ENCODE results near the gene PCDHA3.
"Not testable (repeated sequence)": the region's sequence is repeated elsewhere in the genome, so short reads cannot be mapped to it uniquely, and the experiment has no call there.

Gene PCDHA3

DNA sequence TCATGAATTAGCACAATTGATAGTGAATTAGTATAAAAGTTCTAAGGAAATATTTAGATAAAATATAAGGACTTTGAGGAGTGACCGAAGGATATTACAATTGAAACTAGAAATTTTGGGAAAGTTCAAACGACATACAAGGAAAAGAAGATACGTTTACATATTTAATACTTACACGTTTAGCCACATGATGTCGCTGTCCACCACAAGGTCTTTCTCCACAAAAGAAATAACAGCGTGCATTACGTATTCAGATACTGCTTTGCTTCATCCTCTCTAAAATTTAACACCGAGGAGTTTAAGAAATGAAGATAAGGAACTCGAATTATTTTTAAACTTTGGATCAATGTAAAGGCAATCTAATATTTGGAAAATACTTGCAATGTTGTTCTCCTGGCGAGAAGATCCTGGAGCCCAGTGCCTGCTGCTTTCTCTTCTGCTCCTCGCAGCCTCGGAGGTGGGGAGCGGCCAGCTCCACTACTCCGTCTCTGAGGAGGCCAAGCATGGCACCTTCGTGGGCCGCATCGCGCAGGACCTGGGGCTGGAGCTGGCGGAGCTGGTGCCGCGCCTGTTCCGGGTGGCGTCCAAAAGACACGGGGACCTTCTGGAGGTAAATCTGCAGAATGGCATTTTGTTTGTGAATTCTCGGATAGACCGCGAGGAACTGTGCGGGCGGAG, at the start of gene PCDHA3:
PCDHA3 (plus strand) TSS at position 242 of the 678 bp plus-strand sequence.
- DNase-seq: no peak

DNA sequence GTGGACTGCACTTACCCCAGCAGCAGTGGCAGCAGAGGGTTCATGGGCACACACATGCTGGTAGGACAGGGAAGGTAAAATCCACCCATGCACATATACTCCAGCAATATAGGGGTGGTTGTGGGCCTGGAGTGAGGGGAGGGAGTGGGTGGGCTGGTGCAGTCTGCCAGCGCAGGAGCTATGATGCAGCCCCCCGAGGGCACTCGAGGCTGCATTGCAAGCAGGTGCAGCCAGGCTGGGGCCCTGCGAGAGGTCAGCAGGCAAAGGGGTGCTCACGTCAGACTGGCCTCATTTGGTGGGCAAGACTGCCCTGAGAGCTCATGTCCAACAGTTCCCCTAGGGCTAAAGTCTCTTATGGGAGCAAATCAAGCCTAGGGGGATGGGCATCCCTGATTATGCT, 47.3 kb upstream of the PCDHA3 start:
- DNase-seq: no peak

DNA sequence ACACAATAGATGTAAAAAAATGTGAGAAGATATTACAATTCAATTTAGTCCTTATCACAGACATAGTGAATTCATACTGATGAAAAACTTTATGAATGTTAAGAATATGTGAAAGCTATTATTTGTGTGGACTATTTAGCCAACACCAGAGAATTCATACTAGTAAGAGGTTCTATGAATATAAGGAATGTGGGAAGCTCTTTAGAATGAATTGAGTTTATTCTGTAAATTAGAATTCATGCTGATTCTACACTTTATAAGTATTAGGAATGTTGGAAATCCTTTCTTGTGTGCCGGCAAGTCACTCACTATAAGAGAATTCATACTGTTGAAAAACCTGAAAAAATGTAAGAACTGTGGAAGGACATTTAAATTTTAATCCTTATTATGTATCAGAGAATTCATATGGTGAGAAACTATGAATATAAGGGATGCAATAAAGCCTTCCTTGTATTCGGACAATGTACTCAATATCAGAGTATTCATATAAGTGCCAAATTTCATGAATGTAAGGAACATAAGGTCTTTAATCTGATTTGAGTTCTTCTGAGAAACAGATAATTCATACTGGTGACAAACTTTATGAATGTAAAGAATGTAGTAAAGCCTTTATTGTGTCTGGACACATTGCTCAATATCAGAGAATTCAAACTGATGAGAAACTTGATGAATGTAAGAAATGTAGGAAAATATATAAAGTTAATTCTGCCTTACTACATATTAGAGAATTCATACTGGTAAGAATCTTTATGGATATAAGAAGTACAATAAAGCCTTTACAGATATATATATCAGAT, 36.5 kb upstream of the PCDHA3 start:
- no peak for DNase-seq

DNA sequence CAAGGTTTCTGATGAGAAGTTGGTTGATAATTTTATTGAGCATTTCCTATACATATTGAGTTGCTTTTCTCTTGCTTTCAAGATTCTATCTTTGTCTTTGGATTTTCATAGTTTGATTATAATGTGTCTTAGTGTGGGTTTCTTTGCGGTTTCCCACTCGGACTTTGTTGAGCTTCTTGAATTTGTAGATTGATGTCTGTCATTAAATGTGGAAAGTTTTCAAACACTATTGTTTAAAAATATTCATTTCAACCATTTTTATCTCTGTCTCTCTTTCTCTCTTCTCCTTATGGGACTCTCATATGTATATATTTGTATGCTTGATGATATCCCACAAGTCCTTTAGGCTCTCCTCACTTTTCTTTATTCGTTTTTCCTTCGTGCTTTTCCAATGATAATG, 33.4 kb upstream of the PCDHA3 start:
- DNase-seq: no peak

DNA sequence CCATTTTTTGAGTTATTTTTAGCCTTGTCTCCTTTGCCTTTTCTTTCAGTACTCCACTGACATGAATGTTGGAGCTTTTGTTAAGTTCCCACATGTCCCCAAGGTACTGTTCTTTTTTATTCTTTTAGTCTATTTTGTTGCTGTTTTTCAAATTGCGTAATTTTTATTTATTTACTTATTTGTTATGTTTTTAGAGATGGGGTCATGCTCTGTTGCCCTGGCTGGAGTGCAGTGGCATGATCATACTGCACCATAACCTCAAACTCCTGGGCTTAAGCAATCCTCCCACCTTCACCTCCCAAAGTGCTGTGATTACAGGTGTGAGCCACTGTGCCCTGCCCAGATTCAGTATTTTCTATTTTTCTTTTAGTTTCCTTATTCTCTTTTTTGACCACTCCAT, 20.3 kb upstream of the PCDHA3 start:
- DNase-seq: no peak

DNA sequence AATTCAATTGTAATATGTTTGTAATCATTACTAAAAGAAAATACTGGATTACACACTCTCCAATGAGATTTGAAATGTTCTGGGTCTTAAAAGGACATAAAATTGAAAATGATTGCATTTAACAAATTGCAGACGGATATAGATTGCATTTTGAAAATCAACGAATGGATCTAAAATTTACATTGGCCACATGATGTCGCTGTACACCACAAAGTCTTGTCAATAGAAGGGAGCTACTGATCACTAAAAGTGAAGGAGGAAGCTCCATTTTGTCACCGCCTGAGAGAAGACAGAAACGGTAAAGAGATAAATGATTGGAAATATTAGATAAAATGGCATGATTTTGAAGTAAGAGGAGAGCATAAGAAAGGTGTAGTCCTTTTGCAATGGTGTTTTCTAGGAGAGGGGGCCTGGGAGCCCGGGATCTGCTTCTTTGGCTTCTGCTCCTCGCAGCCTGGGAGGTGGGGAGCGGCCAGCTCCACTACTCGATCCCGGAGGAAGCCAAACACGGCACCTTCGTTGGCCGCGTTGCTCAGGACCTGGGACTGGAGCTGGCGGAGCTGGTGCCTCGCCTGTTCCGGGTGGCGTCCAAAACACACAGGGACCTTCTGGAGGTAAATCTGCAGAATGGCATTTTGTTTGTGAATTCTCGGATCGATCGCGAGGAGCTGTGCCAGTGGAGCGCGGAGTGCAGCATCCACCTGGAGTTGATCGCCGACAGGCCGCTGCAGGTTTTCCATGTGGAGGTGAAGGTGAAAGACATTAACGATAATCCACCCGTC, 14.8 kb upstream of the PCDHA3 start, which contains the start of gene PCDHA1:
PCDHA1 (plus strand) TSS at position 236 of the 782 bp plus-strand sequence.
- DNase-seq: no peak

DNA sequence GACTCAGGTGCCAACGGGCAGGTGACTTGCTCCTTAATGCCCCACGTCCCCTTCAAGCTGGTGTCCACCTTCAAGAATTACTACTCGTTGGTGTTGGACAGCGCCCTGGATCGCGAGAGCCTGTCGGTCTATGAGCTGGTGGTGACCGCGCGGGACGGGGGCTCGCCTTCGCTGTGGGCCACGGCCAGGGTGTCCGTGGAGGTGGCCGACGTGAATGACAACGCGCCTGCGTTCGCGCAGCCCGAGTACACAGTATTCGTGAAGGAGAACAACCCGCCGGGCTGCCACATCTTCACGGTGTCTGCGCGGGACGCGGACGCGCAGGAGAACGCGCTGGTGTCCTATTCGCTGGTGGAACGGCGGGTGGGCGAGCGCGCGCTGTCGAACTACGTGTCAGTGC, 13.4 kb upstream of the PCDHA3 start:
- not testable (repeated sequence) for DNase-seq

DNA sequence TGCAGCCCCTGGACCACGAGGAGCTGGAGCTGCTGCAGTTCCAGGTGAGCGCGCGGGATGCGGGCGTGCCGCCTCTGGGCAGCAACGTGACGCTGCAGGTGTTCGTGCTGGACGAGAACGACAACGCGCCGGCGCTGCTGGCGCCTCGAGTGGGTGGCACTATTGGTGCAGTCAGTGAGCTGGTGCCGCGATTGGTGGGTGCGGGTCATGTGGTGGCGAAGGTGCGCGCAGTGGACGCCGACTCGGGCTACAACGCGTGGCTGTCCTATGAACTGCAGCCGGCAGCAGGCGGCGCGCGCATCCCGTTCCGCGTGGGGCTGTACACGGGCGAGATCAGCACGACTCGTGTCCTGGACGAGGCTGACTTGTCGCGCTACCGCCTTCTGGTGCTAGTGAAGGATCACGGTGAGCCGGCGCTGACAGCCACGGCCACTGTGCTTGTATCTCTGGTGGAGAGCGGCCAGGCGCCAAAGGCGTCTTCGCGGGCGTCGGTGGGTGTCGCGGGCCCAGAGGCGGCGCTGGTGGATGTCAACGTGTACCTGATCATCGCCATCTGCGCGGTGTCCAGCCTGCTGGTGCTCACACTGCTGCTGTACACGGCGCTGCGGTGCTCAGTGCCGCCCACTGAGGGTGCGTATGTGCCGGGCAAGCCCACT, 12.9 kb upstream of the PCDHA3 start:
- DNase-seq: not testable (repeated sequence)

DNA sequence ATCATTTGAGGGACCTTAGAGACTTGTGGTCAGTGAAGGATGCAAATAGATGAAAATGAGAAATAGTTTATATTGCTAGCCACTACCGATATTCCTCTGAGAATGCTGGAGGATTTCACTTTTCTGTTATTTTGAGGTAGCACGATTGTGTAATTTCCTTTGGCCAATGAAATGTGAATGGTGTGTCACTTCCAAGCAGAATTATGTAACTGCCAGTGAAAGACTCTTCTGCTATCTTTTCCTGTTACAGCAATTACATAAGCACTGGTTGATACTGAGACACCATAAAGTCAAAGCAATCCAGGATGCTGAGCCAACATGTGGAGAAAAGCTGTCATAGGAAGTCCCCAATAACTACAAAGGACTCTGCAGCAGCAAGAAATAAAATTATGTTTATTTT, 9.8 kb upstream of the PCDHA3 start:
- no peak for DNase-seq

DNA sequence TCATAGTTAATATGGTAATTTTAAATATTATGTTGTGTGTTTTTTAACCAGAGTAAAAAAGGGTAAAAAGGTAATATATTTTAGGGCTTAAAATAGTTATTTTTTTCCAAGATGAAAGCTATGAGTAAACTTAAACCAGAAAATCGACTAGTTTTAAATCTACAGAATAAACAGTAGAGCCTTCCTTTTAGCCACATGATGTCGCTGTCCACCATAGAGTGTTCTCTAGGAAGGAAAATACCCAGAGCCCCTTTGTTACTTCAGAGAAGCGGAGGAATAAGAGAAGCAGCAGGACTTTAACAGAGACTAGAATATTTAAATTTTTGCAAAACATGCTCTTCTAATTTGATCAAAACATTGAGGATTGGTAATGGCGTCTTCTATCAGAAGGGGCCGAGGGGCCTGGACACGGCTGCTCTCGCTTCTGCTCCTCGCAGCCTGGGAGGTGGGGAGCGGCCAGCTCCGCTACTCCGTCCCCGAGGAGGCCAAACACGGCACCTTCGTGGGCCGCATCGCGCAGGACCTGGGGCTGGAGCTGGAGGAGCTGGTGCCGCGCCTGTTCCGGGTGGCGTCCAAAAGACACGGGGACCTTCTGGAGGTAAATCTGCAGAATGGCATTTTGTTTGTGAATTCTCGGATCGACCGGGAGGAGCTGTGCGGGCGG, 6.1 kb upstream of the PCDHA3 start, which contains the start of gene PCDHA2:
PCDHA2 (plus strand) TSS at position 258 of the 664 bp plus-strand sequence.
- DNase-seq: no peak

DNA sequence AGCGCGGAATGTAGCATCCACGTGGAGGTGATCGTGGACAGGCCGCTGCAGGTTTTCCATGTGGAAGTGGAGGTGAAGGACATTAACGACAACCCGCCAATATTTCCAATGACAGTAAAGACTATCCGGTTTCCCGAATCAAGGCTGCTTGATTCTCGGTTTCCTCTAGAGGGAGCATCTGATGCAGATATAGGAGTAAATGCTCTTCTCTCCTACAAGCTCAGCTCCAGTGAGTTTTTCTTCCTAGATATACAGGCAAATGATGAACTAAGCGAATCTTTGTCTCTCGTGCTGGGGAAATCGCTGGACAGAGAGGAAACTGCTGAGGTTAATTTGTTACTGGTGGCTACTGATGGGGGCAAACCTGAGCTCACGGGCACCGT, 5.6 kb upstream of the PCDHA3 start:
- no peak for DNase-seq

DNA sequence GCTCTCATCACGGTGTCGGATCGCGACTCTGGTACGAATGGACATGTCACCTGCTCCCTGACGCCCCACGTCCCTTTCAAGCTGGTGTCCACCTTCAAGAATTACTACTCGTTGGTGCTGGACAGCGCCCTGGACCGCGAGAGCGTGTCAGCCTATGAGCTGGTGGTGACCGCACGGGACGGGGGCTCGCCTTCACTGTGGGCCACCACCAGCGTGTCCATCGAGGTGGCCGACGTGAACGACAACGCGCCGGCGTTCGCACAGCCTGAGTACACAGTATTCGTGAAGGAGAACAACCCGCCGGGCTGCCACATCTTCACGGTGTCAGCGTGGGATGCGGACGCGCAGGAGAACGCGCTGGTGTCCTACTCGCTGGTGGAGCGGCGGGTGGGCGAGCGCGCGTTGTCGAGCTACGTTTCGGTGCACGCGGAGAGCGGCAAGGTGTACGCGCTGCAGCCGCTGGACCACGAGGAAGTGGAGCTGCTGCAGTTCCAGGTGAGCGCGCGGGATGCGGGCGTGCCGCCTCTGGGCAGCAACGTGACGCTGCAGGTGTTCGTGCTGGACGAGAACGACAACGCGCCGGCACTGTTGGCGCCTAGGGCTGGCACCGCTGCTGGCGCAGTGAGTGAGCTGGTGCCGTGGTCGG, 4.7 kb upstream of the PCDHA3 start:
- not testable (repeated sequence) for DNase-seq

DNA sequence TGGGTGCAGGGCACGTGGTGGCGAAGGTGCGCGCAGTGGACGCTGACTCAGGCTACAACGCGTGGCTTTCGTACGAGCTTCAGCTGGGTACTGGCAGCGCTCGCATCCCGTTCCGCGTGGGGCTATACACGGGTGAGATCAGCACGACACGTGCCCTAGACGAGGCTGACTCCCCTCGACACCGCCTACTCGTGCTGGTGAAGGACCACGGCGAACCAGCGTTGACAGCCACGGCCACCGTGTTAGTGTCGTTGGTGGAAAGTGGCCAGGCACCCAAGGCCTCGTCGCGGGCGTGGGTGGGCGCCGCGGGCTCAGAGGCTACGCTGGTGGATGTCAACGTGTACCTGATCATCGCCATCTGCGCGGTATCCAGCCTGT, 4.2 kb upstream of the PCDHA3 start:
- DNase-seq: no peak

DNA sequence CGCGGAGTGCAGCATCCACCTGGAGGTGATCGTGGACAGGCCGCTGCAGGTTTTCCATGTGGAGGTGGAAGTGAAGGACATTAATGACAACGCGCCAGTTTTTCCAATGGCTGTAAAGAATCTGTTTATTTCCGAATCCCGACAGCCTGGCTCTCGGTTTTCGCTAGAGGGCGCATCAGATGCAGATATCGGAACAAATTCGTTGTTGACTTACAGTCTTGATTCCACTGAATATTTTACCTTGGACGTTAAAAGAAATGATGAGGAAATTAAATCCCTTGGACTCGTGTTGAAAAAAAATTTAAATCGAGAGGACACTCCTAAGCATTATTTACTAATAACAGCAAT, 611 bp downstream of the PCDHA3 start:
- DNase-seq: no peak

DNA sequence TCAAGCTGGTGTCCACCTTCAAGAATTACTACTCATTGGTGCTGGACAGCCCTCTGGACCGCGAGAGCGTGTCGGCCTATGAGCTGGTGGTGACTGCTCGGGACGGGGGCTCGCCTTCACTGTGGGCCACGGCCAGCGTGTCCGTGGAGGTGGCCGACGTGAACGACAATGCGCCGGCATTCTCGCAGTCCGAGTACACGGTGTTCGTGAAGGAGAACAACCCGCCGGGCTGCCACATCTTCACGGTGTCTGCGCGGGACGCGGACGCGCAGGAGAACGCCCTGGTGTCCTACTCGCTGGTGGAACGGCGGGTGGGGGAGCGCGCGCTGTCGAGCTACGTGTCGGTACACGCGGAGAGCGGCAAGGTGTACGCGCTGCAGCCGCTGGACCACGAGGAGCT, 1.5 kb downstream of the PCDHA3 start:
- DNase-seq: not testable (repeated sequence)

DNA sequence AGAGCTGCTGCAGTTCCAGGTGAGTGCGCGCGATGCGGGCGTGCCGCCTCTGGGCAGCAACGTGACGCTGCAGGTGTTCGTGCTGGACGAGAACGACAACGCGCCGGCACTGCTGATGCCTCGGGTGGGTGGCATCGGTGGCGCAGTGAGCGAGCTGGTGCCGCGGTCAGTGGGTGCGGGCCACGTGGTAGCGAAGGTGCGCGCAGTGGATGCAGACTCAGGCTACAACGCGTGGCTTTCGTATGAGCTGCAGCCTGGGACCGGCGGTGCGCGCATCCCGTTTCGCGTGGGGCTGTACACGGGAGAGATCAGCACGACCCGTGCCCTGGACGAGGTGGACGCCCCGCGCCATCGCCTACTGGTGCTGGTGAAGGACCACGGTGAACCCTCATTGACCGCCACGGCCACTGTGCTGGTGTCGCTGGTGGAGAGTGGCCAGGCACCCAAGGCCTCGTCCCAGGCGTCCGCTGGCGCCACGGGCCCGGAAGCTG, 2.0 kb downstream of the PCDHA3 start:
- no peak for DNase-seq

DNA sequence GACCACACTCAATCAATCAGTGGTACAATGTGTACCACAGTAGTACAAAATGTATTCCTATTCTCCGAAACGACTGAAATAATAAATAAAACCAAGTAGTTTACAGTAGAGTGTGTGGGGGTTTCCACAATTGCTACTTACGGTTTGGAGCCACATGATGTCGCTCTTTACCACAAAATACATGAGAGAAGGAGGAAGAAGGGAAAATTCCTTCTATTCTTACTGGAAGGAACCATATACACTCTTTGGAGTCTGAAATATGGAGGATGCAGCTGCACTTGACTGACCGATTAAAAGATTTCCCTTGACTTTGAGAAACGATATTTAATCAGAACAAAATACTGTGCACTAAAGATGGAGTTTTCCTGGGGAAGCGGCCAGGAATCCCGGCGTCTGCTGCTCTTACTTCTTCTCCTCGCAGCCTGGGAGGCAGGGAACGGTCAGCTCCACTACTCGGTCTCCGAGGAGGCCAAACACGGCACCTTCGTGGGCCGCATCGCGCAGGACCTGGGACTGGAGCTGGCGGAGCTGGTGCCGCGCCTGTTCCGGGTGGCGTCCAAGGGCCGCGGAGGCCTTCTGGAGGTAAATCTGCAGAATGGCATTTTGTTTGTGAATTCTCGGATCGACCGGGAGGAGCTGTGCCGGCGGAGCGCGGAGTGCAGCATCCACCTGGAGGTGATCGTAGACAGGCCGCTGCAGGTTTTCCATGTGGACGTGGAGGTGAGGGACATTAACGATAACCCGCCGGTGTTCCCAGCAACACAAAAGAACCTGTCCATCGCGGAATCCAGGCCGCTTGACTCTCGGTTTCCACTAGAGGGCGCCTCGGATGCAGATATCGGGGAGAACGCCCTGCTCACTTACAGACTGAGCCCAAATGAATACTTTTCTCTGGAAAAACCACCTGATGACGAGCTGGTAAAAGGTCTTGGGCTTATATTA, 6.2 kb downstream of the PCDHA3 start, which contains the start of gene PCDHA4:
PCDHA4 (plus strand) TSS at position 235 of the 942 bp plus-strand sequence.
- DNase-seq: no peak

DNA sequence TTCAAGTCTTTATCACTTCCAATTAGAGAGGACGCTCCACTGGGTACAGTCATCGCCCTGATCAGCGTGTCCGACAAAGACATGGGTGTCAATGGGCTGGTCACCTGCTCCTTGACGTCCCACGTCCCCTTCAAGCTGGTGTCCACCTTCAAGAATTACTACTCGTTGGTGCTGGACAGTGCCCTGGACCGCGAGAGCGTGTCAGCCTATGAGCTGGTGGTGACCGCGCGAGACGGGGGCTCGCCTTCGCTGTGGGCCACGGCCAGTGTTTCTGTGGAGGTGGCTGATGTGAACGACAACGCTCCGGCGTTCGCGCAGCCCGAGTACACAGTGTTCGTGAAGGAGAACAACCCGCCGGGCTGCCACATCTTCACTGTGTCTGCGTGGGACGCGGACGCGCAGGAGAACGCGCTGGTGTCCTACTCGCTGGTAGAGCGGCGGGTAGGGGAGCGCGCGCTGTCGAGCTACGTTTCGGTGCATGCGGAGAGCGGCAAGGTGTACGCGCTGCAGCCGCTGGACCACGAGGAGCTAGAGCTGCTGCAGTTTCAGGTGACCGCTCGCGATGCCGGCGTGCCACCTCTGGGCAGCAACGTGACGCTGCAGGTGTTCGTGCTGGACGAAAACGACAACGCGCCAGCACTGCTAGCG, 7.5 kb downstream of the PCDHA3 start:
- DNase-seq: not testable (repeated sequence)

DNA sequence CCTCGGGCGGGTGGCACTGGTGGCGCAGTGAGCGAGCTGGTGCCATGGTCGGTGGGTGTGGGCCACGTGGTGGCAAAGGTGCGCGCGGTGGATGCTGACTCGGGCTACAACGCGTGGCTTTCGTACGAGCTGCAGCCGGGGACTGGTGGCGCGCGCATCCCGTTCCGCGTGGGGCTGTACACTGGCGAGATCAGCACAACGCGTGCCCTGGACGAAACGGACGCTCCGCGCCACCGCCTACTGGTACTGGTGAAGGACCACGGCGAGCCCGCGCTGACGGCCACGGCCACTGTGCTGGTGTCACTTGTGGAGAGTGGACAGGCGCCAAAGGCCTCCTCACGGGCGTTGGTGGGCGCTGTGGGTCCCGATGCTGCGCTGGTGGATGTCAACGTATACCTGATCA, 8.0 kb downstream of the PCDHA3 start:
- no peak for DNase-seq
